ENCODE results near the gene FBN3.
"Not testable (repeated sequence)": the region's sequence is repeated elsewhere in the genome, so short reads cannot be mapped to it uniquely, and the experiment has no call there.

Gene FBN3

GRCh38 chr19:8161135-8161646, 11.8 kb upstream of the FBN3 start:
- no peak for DNase-seq (ENCODE audit: low spot score)
- H3K4me3 ChIP-seq (ENCODE audit: low read length in 2 of 2): no peak overlapping the region

GRCh38 chr19:8159322-8159721, 9.9 kb upstream of the FBN3 start:
- not testable (repeated sequence) for H2AK5ac ChIP-seq (ENCODE audit: low read depth, low read length); H3K4me2 ChIP-seq (ENCODE audit: insufficient read depth, low read length, poor library complexity, severe bottlenecking); H2BK5ac ChIP-seq (ENCODE audit: low read length); H3K23ac ChIP-seq (ENCODE audit: low read depth, low read length, poor library complexity); H3K27ac ChIP-seq (replicated peaks; ENCODE audit: low read length); H4K91ac ChIP-seq (ENCODE audit: low read depth, low read length, poor library complexity); H3K14ac ChIP-seq (ENCODE audit: low read length); H3K9ac ChIP-seq (ENCODE audit: low read depth, low read length, poor library complexity); H3K27me3 ChIP-seq (ENCODE audit: control insufficient read depth in 3 of 3, insufficient read depth in 3 of 3, low read depth in 1 of 3, low read length in 3 of 3); H3K9me3 ChIP-seq (replicated peaks in 1 of 2; ENCODE audit: control insufficient read depth in 2 of 2, insufficient read depth in 1 of 2, low read depth in 1 of 2, low read length in 2 of 2); H2AFZ ChIP-seq (ENCODE audit: low read length); H3K4ac ChIP-seq (ENCODE audit: low read length); H3K36me3 ChIP-seq (replicated peaks in 1 of 2; ENCODE audit: control insufficient read depth in 2 of 2, insufficient read depth in 2 of 2, low read length in 2 of 2); H3K79me1 ChIP-seq (ENCODE audit: low read depth, low read length); H3K18ac ChIP-seq (ENCODE audit: low read length); H2BK15ac ChIP-seq (ENCODE audit: low read length); H4K8ac ChIP-seq (ENCODE audit: low read depth, low read length); DNase-seq (ENCODE audit: low spot score); H2BK120ac ChIP-seq (ENCODE audit: low read depth, low read length); H2BK12ac ChIP-seq (ENCODE audit: low read length); H3K4me3 ChIP-seq (ENCODE audit: low read length in 2 of 2)
- WGBS, 2 donors (ENCODE audit: extremely low coverage in 2 of 2, insufficient read length in 2 of 2, insufficient replicate concordance in 1 of 2): no CpG with 5 or more reads among the region's 5 CpGs
- H3K4me1 ChIP-seq (ENCODE audit: control insufficient read depth in 2 of 2, insufficient read depth in 1 of 2, low read depth in 1 of 2, low read length in 2 of 2): peaks cover 1 to 15% of the 10 kb centered on the region in 2 donors

More at GRCh38 chr19:8161135-8161646, 11.8 kb upstream of the FBN3 start:
- Histone ChIP-seq H3K4ac (ENCODE audit: low read length) (no peak overlapping the region), H3K18ac (ENCODE audit: low read length) (no peak overlapping the region), H3K23ac (ENCODE audit: low read depth, low read length, poor library complexity) (no peak overlapping the region), H3K79me1 (ENCODE audit: low read depth, low read length) (no peaks in the 10 kb centered on the region), H4K8ac (ENCODE audit: low read depth, low read length) (no peak overlapping the region), H3K4me1 (ENCODE audit: control insufficient read depth in 2 of 2, insufficient read depth in 1 of 2, low read depth in 1 of 2, low read length in 2 of 2) (peaks cover 1 to 7% of the 10 kb centered on the region in 2 donors), H2BK120ac (ENCODE audit: low read depth, low read length) (no peak overlapping the region), H2AK5ac (ENCODE audit: low read depth, low read length) (peak overlapping the region; percentile 46), H2AFZ (ENCODE audit: low read length) (no peak overlapping the region), H3K4me2 (ENCODE audit: insufficient read depth, low read length, poor library complexity, severe bottlenecking) (no peak overlapping the region), H2BK12ac (ENCODE audit: low read length) (no peak overlapping the region), H3K27me3 (ENCODE audit: control insufficient read depth in 3 of 3, insufficient read depth in 3 of 3, low read depth in 1 of 3, low read length in 3 of 3) (no peaks in the 10 kb centered on the region), H3K36me3 (replicated peaks in 1 of 2; ENCODE audit: control insufficient read depth in 2 of 2, insufficient read depth in 2 of 2, low read length in 2 of 2) (no peaks in the 10 kb centered on the region), H3K27ac (replicated peaks; ENCODE audit: low read length) (no peak overlapping the region), H3K9ac (ENCODE audit: low read depth, low read length, poor library complexity) (no peak overlapping the region), H2BK15ac (ENCODE audit: low read length) (no peak overlapping the region), H3K14ac (ENCODE audit: low read length) (no peak overlapping the region), H2BK5ac (ENCODE audit: low read length) (no peak overlapping the region), H3K9me3 (replicated peaks in 1 of 2; ENCODE audit: control insufficient read depth in 2 of 2, insufficient read depth in 1 of 2, low read depth in 1 of 2, low read length in 2 of 2) (no peaks in the 10 kb centered on the region), H4K91ac (ENCODE audit: low read depth, low read length, poor library complexity) (no peak overlapping the region)
- no CpG with 5 or more reads among the region's 12 CpGs for WGBS, 2 donors (ENCODE audit: extremely low coverage in 2 of 2, insufficient read length in 2 of 2, insufficient replicate concordance in 1 of 2)

- Histone ChIP-seq H3K79me1 (ENCODE audit: low read depth, low read length) (no peaks in the 10 kb centered on the region), H3K4me1 (ENCODE audit: control insufficient read depth in 2 of 2, insufficient read depth in 1 of 2, low read depth in 1 of 2, low read length in 2 of 2) (peaks cover 1 to 13% of the 10 kb centered on the region in 2 donors), H2AFZ (ENCODE audit: low read length) (no peak overlapping the region), H3K27me3 (ENCODE audit: control insufficient read depth in 3 of 3, insufficient read depth in 3 of 3, low read depth in 1 of 3, low read length in 3 of 3) (no peaks in the 10 kb centered on the region), H3K9ac (ENCODE audit: low read depth, low read length, poor library complexity) (no peak overlapping the region), H4K8ac (ENCODE audit: low read depth, low read length) (no peak overlapping the region), H3K23ac (ENCODE audit: low read depth, low read length, poor library complexity) (no peak overlapping the region), H2AK5ac (ENCODE audit: low read depth, low read length) (no peak overlapping the region), H2BK15ac (ENCODE audit: low read length) (no peak overlapping the region), H3K4me3 (ENCODE audit: low read length in 2 of 2) (no peak overlapping the region), H3K36me3 (replicated peaks in 1 of 2; ENCODE audit: control insufficient read depth in 2 of 2, insufficient read depth in 2 of 2, low read length in 2 of 2) (no peaks in the 10 kb centered on the region), H3K18ac (ENCODE audit: low read length) (no peak overlapping the region), H3K14ac (ENCODE audit: low read length) (no peak overlapping the region), H2BK120ac (ENCODE audit: low read depth, low read length) (no peak overlapping the region), H3K27ac (replicated peaks; ENCODE audit: low read length) (no peak overlapping the region), H4K91ac (ENCODE audit: low read depth, low read length, poor library complexity) (no peak overlapping the region), H2BK5ac (ENCODE audit: low read length) (no peak overlapping the region), H3K4me2 (ENCODE audit: insufficient read depth, low read length, poor library complexity, severe bottlenecking) (no peak overlapping the region), H3K9me3 (replicated peaks in 1 of 2; ENCODE audit: control insufficient read depth in 2 of 2, insufficient read depth in 1 of 2, low read depth in 1 of 2, low read length in 2 of 2) (peaks cover 0 to 2% of the 10 kb centered on the region in 2 donors), H2BK12ac (ENCODE audit: low read length) (no peak overlapping the region), H3K4ac (ENCODE audit: low read length) (no peak overlapping the region)
- WGBS, 2 donors (ENCODE audit: extremely low coverage in 2 of 2, insufficient read length in 2 of 2, insufficient replicate concordance in 1 of 2): no CpG with 5 or more reads among the region's 14 CpGs
- peak; percentile 69 for DNase-seq (ENCODE audit: low spot score)
Measured at GRCh38 chr19:8158411-8159074, 9.2 kb upstream of the FBN3 start.

- Histone ChIP-seq H3K14ac (ENCODE audit: low read length) (no peak overlapping the region), H2AK5ac (ENCODE audit: low read depth, low read length) (no peak overlapping the region), H4K8ac (ENCODE audit: low read depth, low read length) (no peak overlapping the region), H3K18ac (ENCODE audit: low read length) (no peak overlapping the region), H3K27me3 (ENCODE audit: control insufficient read depth in 3 of 3, insufficient read depth in 3 of 3, low read depth in 1 of 3, low read length in 3 of 3) (peaks cover 0 to 9% (median 0%) of the 10 kb centered on the region in 3 experiments), H3K9me3 (replicated peaks in 1 of 2; ENCODE audit: control insufficient read depth in 2 of 2, insufficient read depth in 1 of 2, low read depth in 1 of 2, low read length in 2 of 2) (peaks cover 0 to 3% of the 10 kb centered on the region in 2 donors), H3K36me3 (replicated peaks in 1 of 2; ENCODE audit: control insufficient read depth in 2 of 2, insufficient read depth in 2 of 2, low read length in 2 of 2) (no peaks in the 10 kb centered on the region), H3K79me1 (ENCODE audit: low read depth, low read length) (no peaks in the 10 kb centered on the region), H3K4me1 (ENCODE audit: control insufficient read depth in 2 of 2, insufficient read depth in 1 of 2, low read depth in 1 of 2, low read length in 2 of 2) (peaks cover 2 to 8% of the 10 kb centered on the region in 2 donors), H3K4me2 (ENCODE audit: insufficient read depth, low read length, poor library complexity, severe bottlenecking) (no peak overlapping the region), H3K23ac (ENCODE audit: low read depth, low read length, poor library complexity) (no peak overlapping the region), H3K27ac (replicated peaks; ENCODE audit: low read length) (no peak overlapping the region), H3K4me3 (ENCODE audit: low read length in 2 of 2) (no peak overlapping the region), H2BK15ac (ENCODE audit: low read length) (peak overlapping the region; percentile 93), H3K4ac (ENCODE audit: low read length) (no peak overlapping the region), H2BK12ac (ENCODE audit: low read length) (no peak overlapping the region), H4K91ac (ENCODE audit: low read depth, low read length, poor library complexity) (no peak overlapping the region), H2BK5ac (ENCODE audit: low read length) (no peak overlapping the region), H2AFZ (ENCODE audit: low read length) (no peak overlapping the region), H2BK120ac (ENCODE audit: low read depth, low read length) (no peak overlapping the region), H3K9ac (ENCODE audit: low read depth, low read length, poor library complexity) (no peak overlapping the region)
- DNase-seq (ENCODE audit: low spot score): no peak
- no CpG with 5 or more reads among the region's 2 CpGs for WGBS, 2 donors (ENCODE audit: extremely low coverage in 2 of 2, insufficient read length in 2 of 2, insufficient replicate concordance in 1 of 2)
Measured at GRCh38 chr19:8155318-8155717, 5.9 kb upstream of the FBN3 start.

All from neuronal stem cell (in vitro differentiated cells).